K562 (cell line): Measurements from ENCODE around the gene CCDC27. TPM values are rescaled to one million over a fixed set of nuclear protein-coding genes. Genes with fewer than 3 reads are reported as not detected.

Experiments used
- AFF1 ChIP-seq, 2 experiments: fragments of 450-650 bp; IDR thresholded peaks; 2 replicates each; pipeline ENCODE4 v1.6.1; 2018; ENCODE audit warnings: mild to moderate bottlenecking in 2 of 2, low read depth in 1 of 2; ENCODE audit not compliant: partially characterized antibody in 2 of 2
- BRF2 ChIP-seq: IDR thresholded peaks from 3 replicates; pipeline ENCODE4 v1.6.1; 2011; ENCODE audit warnings: borderline replicate concordance, mild to moderate bottlenecking; ENCODE audit not compliant: insufficient read length, insufficient read depth
- CCNT2 ChIP-seq: IDR thresholded peaks from 2 replicates; pipeline ENCODE4 v1.6.1; 2011; ENCODE audit warnings: borderline replicate concordance, low read depth, mild to moderate bottlenecking, moderate library complexity, mixed read lengths, low read length; ENCODE audit not compliant: insufficient read length; ENCODE audit errors: extremely low read depth
- FOXJ2 ChIP-seq: fragments of 200-800 bp; sonication (Bioruptor generic); IDR thresholded peaks from 2 replicates; pipeline ENCODE4 v1.6.1; 2016; ENCODE audit warnings: missing genetic modification characterization, missing compliant biosample characterization
- LCOR ChIP-seq: sonication (generic); formaldehyde crosslinking; IDR thresholded peaks from 2 replicates; pipeline ENCODE4 v1.8.0; 2022; ENCODE audit warnings: mild to moderate bottlenecking, missing genetic modification reagents
- MYNN ChIP-seq, 2 experiments: sonication (generic); formaldehyde crosslinking in 1 of 2; IDR thresholded peaks; 2 replicates each; pipeline versions ENCODE4 v1.5.0 to v1.6.1; 2016 to 2020; ENCODE audit warnings: antibody characterized with exemption in 1 of 2, missing genetic modification reagents in 1 of 2
- NONO ChIP-seq, 2 experiments: fragments of 200-400 bp in 1 of 2; fragments of 450-650 bp in 1 of 2; formaldehyde crosslinking in 1 of 2; IDR thresholded peaks; 2 replicates each; pipeline ENCODE4 v1.6.1; 2017; ENCODE audit warnings: low read depth in 2 of 2, mild to moderate bottlenecking in 2 of 2, moderate library complexity in 2 of 2, low read length in 1 of 2
- POLR2G ChIP-seq: fragments of 200-400 bp; formaldehyde crosslinking; IDR thresholded peaks from 2 replicates; pipeline ENCODE4 v1.6.1; 2017; ENCODE audit warnings: low read depth, mild to moderate bottlenecking, antibody characterized with exemption, low read length, moderate library complexity
- SAFB2 ChIP-seq: fragments of 200-400 bp; formaldehyde crosslinking; IDR thresholded peaks from 2 replicates; pipeline ENCODE4 v1.6.1; 2018; ENCODE audit warnings: borderline replicate concordance, low read length, low read depth, moderate library complexity; ENCODE audit not compliant: severe bottlenecking
- ZNF224 ChIP-seq: sonication (generic); formaldehyde crosslinking; IDR thresholded peaks from 2 replicates; pipeline ENCODE4 v1.8.0; 2022; ENCODE audit warnings: mild to moderate bottlenecking, missing genetic modification reagents
- ZNF239 ChIP-seq: fragments of 250-450 bp; sonication (Bioruptor Pico); IDR thresholded peaks from 2 replicates; pipeline ENCODE4 v1.4.0; 2020; ENCODE audit warnings: mild to moderate bottlenecking
- ZNF764 ChIP-seq: fragments of 250-450 bp; sonication (Bioruptor Pico); IDR thresholded peaks from 2 replicates; pipeline ENCODE4 v1.4.0; 2020; ENCODE audit warnings: low read depth, mild to moderate bottlenecking, moderate library complexity
- polyA plus RNA-seq, 8 experiments: library from polyadenylated mRNA; depleted of rRNA in 4 of 8; stranded (reverse) in 5 of 8; unstranded in 3 of 8; fragments of >200 nt; fragmentation: Nextera tagmentation in 2 of 8; fragmentation: Illumina TruSeq in 1 of 8; extraction: Ambion mirVana in 2 of 8; extraction: Trizol in 1 of 8; gene quantifications; 2 replicates each; pipeline versions ENCODE4 v1.2.1 to v1.2.3, GENCODE V29; 2011 to 2014; ENCODE audit warnings: inconsistent platforms in 1 of 8, missing spikeins in 1 of 8
- total RNA-seq, 7 experiments: library from RNA; depleted of rRNA in 6 of 7; stranded (reverse); fragments of >200 nt in 6 of 7; fragmentation: Illumina TruSeq in 2 of 7; extraction: Trizol in 2 of 7; gene quantifications; 2 replicates each; pipeline versions ENCODE4 v1.2.1 to v1.2.3, GENCODE V29; 2011 to 2021; ENCODE audit warnings: low replicate concordance in 1 of 7
- TF ChIP-seq, protein P1 (sequence below): sonication (generic); formaldehyde crosslinking; IDR thresholded peaks from 2 replicates; pipeline ENCODE4 v1.8.0; 2022; ENCODE audit warnings: mild to moderate bottlenecking, missing genetic modification reagents, borderline replicate concordance
- TF ChIP-seq, protein P2 (sequence below): fragments of 450-650 bp; IDR thresholded peaks from 2 replicates; pipeline ENCODE4 v1.6.1; 2014; ENCODE audit warnings: low read depth, mild to moderate bottlenecking, moderate library complexity, borderline replicate concordance
- TF ChIP-seq, protein P3 (sequence below): fragments of 450-650 bp; formaldehyde crosslinking; IDR thresholded peaks from 2 replicates; pipeline ENCODE4 v1.4.0; 2022; ENCODE audit warnings: mild to moderate bottlenecking, moderate library complexity

Gene CCDC27
- total and polyA plus RNA-seq, 9 of the 15 experiments (the other 6 are each of a cell fraction or from before 2014, with no cell fraction given): 0.01 to 0.04 TPM; not detected in 7

GRCh38 chr1:3796215-3797061, 44.2 kb downstream of the CCDC27 start, which contains the start of gene LRRC47 (continued):
- TF ChIP-seq, protein P1, sequence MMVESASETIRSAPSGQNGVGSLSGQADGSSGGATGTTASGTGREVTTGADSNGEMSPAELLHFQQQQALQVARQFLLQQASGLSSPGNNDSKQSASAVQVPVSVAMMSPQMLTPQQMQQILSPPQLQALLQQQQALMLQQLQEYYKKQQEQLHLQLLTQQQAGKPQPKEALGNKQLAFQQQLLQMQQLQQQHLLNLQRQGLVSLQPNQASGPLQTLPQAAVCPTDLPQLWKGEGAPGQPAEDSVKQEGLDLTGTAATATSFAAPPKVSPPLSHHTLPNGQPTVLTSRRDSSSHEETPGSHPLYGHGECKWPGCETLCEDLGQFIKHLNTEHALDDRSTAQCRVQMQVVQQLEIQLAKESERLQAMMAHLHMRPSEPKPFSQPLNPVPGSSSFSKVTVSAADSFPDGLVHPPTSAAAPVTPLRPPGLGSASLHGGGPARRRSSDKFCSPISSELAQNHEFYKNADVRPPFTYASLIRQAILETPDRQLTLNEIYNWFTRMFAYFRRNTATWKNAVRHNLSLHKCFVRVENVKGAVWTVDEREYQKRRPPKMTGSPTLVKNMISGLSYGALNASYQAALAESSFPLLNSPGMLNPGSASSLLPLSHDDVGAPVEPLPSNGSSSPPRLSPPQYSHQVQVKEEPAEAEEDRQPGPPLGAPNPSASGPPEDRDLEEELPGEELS: no peak
- peak in 1 of 2 experiments; percentile 60; a peak in 1 of 4 replicates for TF ChIP-seq NONO (IDR thresholded peaks at IDR 0.05; ENCODE audit: low read depth in 2 of 2, low read length in 1 of 2)
- peak; percentile 40; the same call in 1 of the 2 replicates for TF ChIP-seq ZNF239 (CRISPR knock-in tag)
- TF ChIP-seq ZNF764 (CRISPR knock-in tag): no peak
- TF ChIP-seq MYNN (IDR thresholded peaks at IDR 0.05): 0 out of 2 replicates have a peak, but pooled peaks have one; percentile 32
- no peak for TF ChIP-seq MYNN (CRISPR knock-in tag; IDR thresholded peaks at IDR 0.05)
- TF ChIP-seq FOXJ2 (tag): no peak
- peak; percentile 62 for TF ChIP-seq CCNT2
- TF ChIP-seq BRF2: no peak
- no peak for TF ChIP-seq ZNF224
- peak; percentile 95 for TF ChIP-seq LCOR
- peak in 1 of 2 experiments; percentile 71 for TF ChIP-seq AFF1 (IDR thresholded peaks at IDR 0.05; ENCODE audit: low read depth in 1 of 2, partially characterized antibody in 2 of 2)
- TF ChIP-seq POLR2G: peak; percentile 94
- TF ChIP-seq, protein P2, sequence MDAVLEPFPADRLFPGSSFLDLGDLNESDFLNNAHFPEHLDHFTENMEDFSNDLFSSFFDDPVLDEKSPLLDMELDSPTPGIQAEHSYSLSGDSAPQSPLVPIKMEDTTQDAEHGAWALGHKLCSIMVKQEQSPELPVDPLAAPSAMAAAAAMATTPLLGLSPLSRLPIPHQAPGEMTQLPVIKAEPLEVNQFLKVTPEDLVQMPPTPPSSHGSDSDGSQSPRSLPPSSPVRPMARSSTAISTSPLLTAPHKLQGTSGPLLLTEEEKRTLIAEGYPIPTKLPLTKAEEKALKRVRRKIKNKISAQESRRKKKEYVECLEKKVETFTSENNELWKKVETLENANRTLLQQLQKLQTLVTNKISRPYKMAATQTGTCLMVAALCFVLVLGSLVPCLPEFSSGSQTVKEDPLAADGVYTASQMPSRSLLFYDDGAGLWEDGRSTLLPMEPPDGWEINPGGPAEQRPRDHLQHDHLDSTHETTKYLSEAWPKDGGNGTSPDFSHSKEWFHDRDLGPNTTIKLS: peak; percentile 91; the same call in 1 of the 2 replicates
- no peak for TF ChIP-seq SAFB2
- TF ChIP-seq, protein P3, sequence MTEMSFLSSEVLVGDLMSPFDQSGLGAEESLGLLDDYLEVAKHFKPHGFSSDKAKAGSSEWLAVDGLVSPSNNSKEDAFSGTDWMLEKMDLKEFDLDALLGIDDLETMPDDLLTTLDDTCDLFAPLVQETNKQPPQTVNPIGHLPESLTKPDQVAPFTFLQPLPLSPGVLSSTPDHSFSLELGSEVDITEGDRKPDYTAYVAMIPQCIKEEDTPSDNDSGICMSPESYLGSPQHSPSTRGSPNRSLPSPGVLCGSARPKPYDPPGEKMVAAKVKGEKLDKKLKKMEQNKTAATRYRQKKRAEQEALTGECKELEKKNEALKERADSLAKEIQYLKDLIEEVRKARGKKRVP (CRISPR knock-in tag): no peak
